Stimulated activated CD8-positive, alpha-beta memory T cell treated with anti-CD3 and anti-CD28 coated beads, Interleukin-15, amount 100 ng/mL, for 24 hours (primary cell): ENCODE measurements around the gene FHIT.
"Not testable (repeated sequence)": the region's sequence is repeated elsewhere in the genome, so short reads cannot be mapped to it uniquely, and the experiment has no call there.

ENCODE experiments used
- DNase-seq: peaks from one replicate; pipeline ENCODE4 v3.0.0-alpha.2; 2020; ENCODE audit warnings: low read depth

Gene FHIT

DNA sequence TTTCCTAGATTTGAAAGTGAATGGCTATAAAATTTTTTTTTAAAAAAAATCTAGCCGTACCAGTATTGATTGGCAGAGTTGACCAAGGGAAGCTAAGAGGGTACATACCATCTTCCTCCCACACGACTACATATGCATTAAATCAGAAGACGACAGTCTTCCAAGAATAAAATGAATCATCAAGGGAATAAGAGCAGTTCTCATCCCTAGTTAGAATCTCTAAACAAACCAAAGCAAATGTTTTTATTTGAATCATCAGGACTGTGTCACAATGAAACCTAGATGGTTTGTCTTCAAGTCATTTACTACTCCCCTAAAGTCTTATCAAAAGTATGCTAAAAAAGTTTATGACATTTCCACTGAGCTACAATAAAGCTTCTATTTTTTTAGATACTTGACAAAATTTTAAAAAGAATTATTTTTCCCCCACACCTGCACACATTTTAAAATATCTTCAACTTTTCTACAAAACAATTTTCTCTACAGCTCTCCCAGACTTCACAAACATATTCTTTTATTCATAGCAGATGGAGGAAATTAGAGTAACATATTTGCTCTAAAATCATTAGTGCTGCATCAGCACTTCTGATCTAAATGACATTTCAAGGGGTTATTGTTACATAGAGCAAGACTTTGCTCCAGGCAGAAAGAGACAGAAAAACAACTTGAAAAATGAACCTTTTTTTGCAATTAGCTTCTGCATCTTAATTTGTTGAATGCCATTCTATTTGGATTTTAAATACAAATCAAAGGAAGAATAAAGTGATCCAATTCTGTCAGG, 547.1 kb downstream of the FHIT start:
- no peak for DNase-seq

DNA sequence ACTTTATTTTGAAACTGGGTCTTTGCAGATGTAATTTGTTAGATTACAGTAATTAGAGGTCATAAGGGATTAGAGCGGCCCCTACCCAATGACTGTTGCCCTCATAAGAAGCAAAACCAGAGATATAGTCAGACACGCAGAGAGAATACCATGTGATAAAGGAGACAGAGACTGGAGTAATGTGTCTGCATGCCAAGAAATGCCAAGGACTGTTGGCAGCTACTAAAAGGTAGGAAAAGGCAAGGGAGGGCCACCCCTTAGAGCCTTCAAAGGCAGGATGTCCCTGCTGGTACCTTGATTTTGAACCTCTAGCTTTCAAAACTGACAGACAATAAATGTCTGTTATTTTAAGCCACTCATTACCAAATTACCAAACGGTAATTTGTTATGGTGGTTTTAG, 548.2 kb downstream of the FHIT start:
- DNase-seq: no peak

- DNase-seq: no peak
Observed at GRCh38 chr3:60698117-60698516, 553.1 kb downstream of the FHIT start.

DNA sequence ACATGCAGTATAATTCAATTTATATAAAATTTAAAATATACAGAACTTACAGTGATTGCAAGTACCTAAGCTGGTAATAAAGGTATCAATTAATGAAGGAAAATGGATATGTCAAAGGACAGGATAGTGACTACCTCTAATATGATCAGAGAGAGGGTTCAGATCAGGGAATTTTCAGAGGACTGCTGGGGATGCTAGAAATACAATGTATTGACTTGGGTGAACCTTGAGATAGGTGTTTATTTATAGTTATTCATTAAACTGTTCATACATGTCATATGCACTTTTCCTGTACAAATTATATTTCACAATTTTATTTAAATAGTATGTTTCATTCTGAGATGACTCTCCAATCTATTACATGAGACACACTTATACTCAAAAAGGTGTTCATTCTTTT, 554.1 kb downstream of the FHIT start:
- no peak for DNase-seq

DNA sequence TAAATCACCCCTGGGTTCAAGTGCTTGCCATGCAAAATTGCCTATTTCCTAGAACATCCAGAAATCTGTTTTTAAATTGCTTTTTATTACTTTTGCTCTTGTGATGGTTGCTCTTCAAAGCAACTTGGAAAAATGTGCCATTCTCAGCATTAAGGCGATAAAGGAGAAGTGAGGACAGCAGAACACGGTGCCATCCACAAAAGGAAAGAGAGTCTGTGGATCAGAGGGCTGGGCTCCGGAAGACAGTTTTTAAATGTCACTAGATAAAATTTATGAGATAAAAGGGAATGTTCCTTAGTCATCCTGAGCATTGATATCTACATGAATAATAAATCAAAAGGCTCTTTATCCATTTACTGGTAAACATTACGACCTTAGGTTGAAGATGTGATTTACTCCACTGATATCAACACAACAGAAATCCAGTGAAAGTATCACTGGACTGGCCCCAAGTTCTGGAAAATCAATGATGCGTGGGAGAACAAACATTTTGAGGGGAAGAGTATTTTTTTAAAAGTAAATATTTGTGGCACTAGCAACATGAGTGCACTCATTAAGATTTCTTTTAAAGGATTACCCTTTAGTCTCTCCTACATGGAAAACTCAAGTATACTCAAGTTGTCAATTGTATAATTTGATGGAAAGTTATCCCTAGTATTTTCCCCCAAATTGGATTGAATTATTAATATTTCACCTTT, 554.7 kb downstream of the FHIT start:
- no peak for DNase-seq

GRCh38 chr3:60675424-60675823, 575.8 kb downstream of the FHIT start:
- DNase-seq: no peak

- DNase-seq: no peak
Observed at GRCh38 chr3:60674870-60675269, 576.4 kb downstream of the FHIT start.

DNA sequence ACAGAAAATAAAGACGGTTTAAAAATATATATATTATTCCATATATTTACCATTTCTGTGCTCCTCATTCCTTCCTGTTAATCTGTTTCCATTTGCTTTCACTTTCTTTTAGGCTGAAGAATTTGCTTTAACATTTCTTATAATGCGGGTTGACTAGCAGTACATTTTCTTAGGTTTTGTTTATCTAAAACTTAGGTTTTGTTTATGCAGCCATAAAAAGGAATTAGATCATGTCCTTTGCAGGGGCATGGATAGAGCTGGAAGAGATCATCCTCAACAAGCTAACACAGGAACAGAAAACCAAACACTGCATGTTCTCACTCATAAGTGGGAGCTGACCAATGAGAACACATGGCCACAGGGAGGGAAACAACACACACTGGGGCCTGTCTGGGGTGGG, 578.1 kb downstream of the FHIT start:
- no peak for DNase-seq

- not testable (repeated sequence) for DNase-seq
Observed at GRCh38 chr3:60672337-60672736, 578.9 kb downstream of the FHIT start.

- no peak for DNase-seq
Observed at GRCh38 chr3:60669636-60670035, 581.6 kb downstream of the FHIT start.

DNA sequence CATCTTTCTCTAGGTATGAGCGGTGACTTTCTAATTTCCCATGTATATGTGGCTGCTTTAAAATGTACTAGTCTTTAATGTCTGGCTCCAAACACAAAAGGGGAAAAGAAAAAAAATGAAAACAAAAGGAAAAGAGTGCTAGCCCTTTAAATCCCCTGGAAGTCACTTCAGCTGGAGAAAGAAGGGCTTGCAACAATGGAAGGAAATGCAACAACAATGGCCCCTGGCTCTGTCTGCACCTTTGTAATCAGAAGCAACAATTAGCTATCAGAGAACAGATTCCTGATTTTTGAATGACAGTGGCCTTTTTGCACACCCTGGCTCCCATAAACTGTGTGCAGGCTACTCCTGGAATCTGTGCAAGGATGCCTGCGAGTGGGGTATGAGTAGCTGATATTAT, 591.2 kb downstream of the FHIT start:
- no peak for DNase-seq

DNA sequence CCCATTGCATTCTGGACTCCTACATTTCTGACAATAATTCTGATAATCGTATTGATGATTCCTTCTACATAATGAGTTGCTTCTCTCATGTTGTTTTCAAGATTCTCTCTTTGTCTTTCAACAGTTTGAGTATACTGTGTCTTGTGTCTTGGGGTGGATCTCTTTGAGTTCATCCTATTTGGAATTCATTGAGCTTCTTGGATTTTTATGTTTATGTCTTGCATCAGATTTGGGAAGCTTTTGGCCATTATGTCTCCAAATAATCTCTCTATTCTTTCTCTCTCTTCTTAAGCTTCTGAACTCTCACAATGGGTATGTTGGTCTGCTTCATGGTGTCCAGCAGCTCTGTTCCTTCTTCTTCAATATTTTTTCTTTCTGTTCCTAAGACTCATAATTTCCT, 592.2 kb downstream of the FHIT start:
- no peak for DNase-seq

GRCh38 chr3:60657972-60658371, 593.3 kb downstream of the FHIT start:
- DNase-seq: no peak

DNA sequence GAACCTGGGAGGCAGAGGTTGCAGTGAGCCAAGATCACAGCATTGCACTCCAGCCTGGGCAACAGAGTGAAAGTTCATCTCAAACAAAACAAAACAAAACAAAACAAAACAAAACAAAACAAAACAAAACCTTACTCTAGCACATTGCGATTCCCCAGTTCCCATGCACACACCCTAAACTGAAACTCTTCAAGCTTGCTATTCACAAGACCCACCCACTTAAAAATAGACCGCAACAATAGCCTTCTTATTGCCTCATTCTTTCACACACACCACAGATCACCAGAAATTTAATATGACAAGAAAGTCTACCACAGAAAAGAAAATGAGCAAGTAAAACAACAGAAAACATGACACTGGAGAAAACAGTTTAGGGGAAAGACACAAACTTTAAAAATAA, 598.4 kb downstream of the FHIT start:
- no peak for DNase-seq

DNA sequence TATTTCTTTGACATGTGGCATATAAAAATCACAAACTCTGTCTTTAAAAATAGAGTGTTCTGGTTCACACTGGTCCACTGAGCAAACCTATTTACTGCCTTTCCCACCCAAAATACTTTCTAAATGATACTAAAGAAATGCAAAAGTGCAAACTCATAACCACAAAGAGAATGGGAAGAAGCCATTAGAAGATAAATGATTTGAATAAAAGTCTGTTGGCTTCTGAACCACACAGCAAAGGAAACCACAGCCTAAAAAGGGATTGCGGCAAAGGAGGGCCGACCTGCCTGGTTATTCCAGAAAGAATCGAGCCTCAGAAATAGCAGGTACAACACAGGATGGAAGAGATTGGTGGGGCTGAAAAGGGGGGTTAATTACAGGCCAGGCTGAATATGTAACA, 599.5 kb downstream of the FHIT start:
- DNase-seq: no peak

- no peak for DNase-seq
Observed at GRCh38 chr3:60650171-60650570, 601.1 kb downstream of the FHIT start.

DNA sequence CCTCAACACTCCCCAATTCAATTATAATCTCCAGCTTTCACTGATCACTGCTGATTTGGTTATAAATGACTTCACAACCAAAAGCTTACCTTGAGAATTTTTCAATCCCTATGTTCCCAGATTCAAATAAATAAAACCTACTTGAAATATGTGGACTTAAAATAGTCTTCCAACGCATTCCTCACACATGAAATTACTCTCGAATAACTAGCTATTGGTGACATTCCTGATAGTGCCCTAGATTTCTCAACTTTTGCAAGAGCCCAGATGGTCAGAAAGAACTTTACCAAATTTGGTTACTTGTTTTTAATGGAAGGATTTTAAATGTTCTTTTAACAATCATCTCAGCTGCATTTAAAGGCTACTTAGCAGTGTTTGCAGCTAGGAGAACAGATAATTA, 605.5 kb downstream of the FHIT start:
- no peak for DNase-seq

DNA sequence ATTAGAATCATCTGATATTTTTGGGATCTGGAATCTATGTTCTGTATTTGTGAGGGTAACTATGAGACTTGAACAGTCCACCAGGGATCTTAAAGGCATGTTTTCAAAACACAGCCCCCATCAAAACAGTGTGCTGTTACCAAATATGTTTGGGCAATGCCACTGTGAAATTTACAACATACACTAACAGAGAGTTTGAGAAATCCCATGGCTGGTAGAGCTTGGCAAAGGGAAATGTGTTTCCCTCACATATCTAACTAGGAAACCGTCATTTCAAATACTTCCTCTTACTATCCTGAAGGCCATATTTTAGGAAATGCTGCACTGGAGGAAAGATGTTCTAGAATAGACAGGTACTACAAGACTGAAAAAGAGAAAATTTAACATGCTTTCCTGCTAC, 607.4 kb downstream of the FHIT start:
- DNase-seq: no peak

GRCh38 chr3:60641354-60641753, 609.9 kb downstream of the FHIT start:
- DNase-seq: no peak

DNA sequence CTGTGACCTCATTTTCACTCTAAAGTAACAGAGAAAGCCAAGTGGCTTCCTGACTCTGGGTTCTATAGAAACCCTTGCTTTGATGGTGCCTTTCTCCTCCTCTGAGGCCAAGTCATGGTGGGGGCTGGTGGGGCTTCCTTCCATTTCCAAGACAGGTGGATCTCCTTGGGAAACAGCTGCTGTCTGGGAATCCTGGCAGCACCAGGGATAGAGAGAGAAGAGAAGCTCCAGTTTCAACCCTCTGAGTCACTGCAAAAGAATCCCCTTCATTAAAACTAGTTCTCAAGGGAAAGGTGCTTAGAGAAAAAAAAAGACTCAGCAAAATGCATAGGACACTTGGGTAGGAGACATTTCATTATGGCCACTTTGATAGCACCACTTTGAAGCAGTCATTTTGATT, 614.4 kb downstream of the FHIT start:
- DNase-seq: no peak

- no peak for DNase-seq
Observed at GRCh38 chr3:60633644-60634043, 617.6 kb downstream of the FHIT start.

DNA sequence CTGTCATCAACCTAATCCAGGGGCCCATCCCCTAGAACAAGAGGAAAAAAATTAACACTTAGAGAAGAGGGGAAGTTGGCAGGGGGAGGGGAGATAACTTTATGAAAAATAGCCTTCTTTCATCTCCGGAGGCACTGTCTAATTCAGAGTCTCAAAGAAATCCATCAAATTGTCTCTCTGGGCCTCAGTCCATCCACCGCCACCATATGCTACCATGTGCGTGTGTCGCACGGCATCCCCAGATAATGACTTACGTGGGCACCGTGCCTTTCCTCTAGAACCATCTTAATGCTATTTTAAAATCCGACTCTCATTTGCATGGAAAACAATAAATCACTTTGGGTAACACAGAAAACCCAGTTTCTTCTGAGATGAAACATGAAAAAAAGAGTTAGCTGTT, 619.7 kb downstream of the FHIT start:
- DNase-seq: no peak

- DNase-seq: no peak
Observed at GRCh38 chr3:60630953-60631352, 620.3 kb downstream of the FHIT start.

DNA sequence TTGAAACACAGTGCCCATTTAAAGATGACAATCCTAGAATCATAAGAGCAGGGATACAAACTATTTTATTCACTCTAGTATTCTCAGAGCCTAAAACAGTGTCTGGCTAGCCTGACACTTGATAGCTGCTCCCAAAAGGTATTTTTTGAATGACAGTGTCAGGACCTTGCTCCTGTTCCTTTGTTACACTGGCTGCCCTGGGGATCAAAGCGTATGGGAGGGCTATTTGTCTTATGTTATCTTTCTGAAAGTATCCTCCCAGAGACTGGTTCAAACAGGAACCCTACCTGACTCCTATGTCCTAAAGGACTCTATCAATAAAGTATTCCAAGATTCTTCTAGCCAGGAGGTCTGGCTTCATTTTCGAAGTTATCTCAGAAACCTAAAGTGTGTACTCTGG, 621.4 kb downstream of the FHIT start:
- DNase-seq: no peak
